Nephron (organoid): ENCODE measurements around the gene KHDRBS1.
"Not testable (repeated sequence)": the region's sequence is repeated elsewhere in the genome, so short reads cannot be mapped to it uniquely, and the experiment has no call there.

Source experiments
- H3K27ac Mint-ChIP-seq, 3 experiments: 2 replicates each; pipeline ENCODE4 v1.8.0; 2020; ENCODE audit warnings: mixed read lengths in 3 of 3, mild to moderate bottlenecking in 2 of 3, moderate library complexity in 1 of 3
- H3K27me3 Mint-ChIP-seq: 2 replicates; pipeline ENCODE4 v1.8.0; 2021; ENCODE audit warnings: low read depth, mild to moderate bottlenecking, moderate library complexity, mixed read lengths
- H3K36me3 Mint-ChIP-seq: 2 replicates; pipeline ENCODE4 v1.8.0; 2020; ENCODE audit warnings: low read depth, mixed read lengths
- H3K4me1 Mint-ChIP-seq: 2 replicates; pipeline ENCODE4 v1.8.0; 2020; ENCODE audit warnings: mixed read lengths
- H3K4me3 Mint-ChIP-seq, 3 experiments: 2 replicates each; pipeline ENCODE4 v1.8.0; 2020; ENCODE audit warnings: mild to moderate bottlenecking in 3 of 3, mixed read lengths in 3 of 3, moderate library complexity in 2 of 3
- H3K9me3 Mint-ChIP-seq: 2 replicates; pipeline ENCODE4 v1.8.0; 2020; ENCODE audit warnings: mixed read lengths
- TF ChIP-seq, protein P1 (sequence below), 3 experiments: fragments of 200-600 bp; sonication (generic); IDR thresholded peaks; one replicate each; pipeline ENCODE4 v1.5.0; 2021; ENCODE audit warnings: antibody characterized with exemption in 3 of 3; ENCODE audit not compliant: unreplicated experiment in 3 of 3

The KHDRBS1 gene

DNA sequence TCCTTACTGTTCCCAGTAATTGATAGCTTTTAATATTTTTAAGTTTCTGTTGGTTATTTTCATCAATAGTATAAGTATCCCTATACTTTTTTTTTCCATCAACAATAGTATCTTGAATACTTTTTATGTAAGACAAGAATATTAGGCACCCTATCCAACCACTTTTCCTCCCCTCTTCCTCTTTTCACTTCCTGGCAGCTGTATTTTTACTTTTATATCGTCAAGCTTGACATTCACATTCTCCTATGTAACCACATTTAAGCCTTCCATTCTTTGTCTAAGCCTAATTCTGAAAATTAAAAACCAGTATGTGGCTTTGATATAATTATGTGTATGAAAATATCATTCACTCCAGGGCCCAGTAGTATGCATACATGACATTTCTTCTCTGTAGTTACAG lies 68.4 kb downstream of the KHDRBS1 start:
- Mint-ChIP-seq H3K27me3 (no peaks in the 10 kb centered on the region), H3K27ac (no peak overlapping the region), H3K36me3 (peaks cover 62% of the 10 kb centered on the region), H3K4me1 (no peaks in the 10 kb centered on the region), H3K4me3 (no peak overlapping the region), H3K9me3 (no peaks in the 10 kb centered on the region)
- TF ChIP-seq, protein P1, sequence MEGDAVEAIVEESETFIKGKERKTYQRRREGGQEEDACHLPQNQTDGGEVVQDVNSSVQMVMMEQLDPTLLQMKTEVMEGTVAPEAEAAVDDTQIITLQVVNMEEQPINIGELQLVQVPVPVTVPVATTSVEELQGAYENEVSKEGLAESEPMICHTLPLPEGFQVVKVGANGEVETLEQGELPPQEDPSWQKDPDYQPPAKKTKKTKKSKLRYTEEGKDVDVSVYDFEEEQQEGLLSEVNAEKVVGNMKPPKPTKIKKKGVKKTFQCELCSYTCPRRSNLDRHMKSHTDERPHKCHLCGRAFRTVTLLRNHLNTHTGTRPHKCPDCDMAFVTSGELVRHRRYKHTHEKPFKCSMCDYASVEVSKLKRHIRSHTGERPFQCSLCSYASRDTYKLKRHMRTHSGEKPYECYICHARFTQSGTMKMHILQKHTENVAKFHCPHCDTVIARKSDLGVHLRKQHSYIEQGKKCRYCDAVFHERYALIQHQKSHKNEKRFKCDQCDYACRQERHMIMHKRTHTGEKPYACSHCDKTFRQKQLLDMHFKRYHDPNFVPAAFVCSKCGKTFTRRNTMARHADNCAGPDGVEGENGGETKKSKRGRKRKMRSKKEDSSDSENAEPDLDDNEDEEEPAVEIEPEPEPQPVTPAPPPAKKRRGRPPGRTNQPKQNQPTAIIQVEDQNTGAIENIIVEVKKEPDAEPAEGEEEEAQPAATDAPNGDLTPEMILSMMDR (IDR thresholded peaks at IDR 0.05; ENCODE audit: unreplicated experiment in 3 of 3), result no peak

- H3K4me1 Mint-ChIP-seq, H3K9me3 Mint-ChIP-seq, H3K4me3 Mint-ChIP-seq, H3K27me3 Mint-ChIP-seq, H3K27ac Mint-ChIP-seq: not testable (repeated sequence)
- peaks cover 63% of the 10 kb centered on the region for H3K36me3 Mint-ChIP-seq
These were observed 72.7 kb downstream of the KHDRBS1 start for GRCh38 chr1:32086381-32086780.

DNA sequence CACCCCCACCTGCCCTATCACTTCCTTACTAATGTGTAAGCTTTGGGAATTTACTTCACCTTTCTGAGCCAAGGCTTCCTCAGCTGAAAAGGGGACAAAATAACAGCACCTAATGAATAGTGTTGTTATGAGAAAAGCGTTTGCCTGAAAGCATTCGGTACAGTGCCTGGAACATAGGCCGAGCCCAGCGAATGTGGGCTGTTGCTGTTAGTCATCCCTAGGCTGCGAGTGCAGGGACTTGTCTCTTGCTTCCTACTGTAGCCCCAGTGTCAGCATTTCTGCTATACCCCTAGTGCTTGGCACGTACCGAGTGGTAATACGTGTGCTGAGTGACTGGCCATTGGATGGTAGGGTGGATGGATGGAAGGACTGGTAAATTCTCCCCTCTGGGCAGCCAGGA lies 77.5 kb downstream of the KHDRBS1 start:
- TF ChIP-seq, protein P1 (IDR thresholded peaks at IDR 0.05; ENCODE audit: unreplicated experiment in 3 of 3), result no peak
- Mint-ChIP-seq H3K36me3 (peaks cover 59% of the 10 kb centered on the region), H3K27me3 (no peaks in the 10 kb centered on the region)

DNA sequence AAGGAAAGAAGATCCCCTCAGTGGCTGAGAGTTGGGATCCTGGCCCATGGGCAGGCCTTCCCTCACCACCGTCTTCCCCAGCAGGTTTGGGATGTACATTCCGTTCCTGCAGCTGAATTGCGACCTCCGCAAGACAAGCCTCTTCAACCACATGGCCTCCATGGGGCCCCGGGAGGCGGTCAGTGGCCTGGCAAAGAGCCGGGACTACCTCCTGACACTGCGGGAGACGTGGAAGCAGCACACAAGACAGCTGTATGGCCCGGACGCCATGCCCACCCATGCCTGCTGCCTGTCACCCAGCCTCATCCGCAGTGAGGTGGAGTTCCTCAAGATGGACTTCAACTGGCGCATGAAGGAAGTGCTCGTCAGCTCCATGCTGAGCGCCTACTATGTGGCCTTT lies 77.9 kb downstream of the KHDRBS1 start:
- no peaks in the 10 kb centered on the region for H3K27me3 Mint-ChIP-seq
- TF ChIP-seq, protein P1 (IDR thresholded peaks at IDR 0.05; ENCODE audit: unreplicated experiment in 3 of 3), result no peak
- no peak overlapping the region for H3K4me3 Mint-ChIP-seq
- no peak overlapping the region for H3K27ac Mint-ChIP-seq
- no peaks in the 10 kb centered on the region for H3K4me1 Mint-ChIP-seq
- H3K9me3 Mint-ChIP-seq, result no peaks in the 10 kb centered on the region
- peaks cover 57% of the 10 kb centered on the region for H3K36me3 Mint-ChIP-seq

More for the DNA sequence above, 77.5 kb downstream of the KHDRBS1 start:
- Mint-ChIP-seq H3K9me3 (no peaks in the 10 kb centered on the region), H3K4me1 (no peaks in the 10 kb centered on the region), H3K4me3 (no peak overlapping the region), H3K27ac (no peak overlapping the region)
